Brain microvascular endothelial cell (primary cell): Measurements from ENCODE around the gene PSMG4.

Experiments used
- DNase-seq: peaks from one replicate; pipeline ENCODE4 v3.0.0-alpha.2; 2020
- H3K27ac ChIP-seq: fragments of 250-450 bp; sonication (Bioruptor Pico); 2 replicates; pipeline ENCODE4 v1.5.1; 2020; ENCODE audit warnings: mild to moderate bottlenecking, moderate library complexity
- H3K27me3 ChIP-seq: fragments of 250-450 bp; sonication (Bioruptor Pico); replicated peaks from 2 replicates; pipeline ENCODE4 v1.5.1; 2020; ENCODE audit warnings: mild to moderate bottlenecking
- H3K36me3 ChIP-seq: fragments of 250-450 bp; sonication (Bioruptor Pico); replicated peaks from 2 replicates; pipeline ENCODE4 v1.5.1; 2020; ENCODE audit warnings: mild to moderate bottlenecking
- H3K4me3 ChIP-seq: 2 replicates; pipeline ENCODE4 v1.5.1; 2011; ENCODE audit warnings: low read depth, mild to moderate bottlenecking, control low read depth, low read length, moderate library complexity
- CTCF ChIP-seq: IDR thresholded peaks from 2 replicates; pipeline ENCODE4 v1.5.1; 2011; ENCODE audit warnings: low read depth, mild to moderate bottlenecking, moderate library complexity, low read length, control low read depth, inconsistent platforms; ENCODE audit errors: missing control alignments
- in situ Hi-C: cut with HindIII; loops from 2 replicates; pipeline ENCODE4 v1.10.0; 2017; ENCODE audit warnings: low sequenced_read_pairs, low pct_ligation_motif_present

The PSMG4 gene

DNA sequence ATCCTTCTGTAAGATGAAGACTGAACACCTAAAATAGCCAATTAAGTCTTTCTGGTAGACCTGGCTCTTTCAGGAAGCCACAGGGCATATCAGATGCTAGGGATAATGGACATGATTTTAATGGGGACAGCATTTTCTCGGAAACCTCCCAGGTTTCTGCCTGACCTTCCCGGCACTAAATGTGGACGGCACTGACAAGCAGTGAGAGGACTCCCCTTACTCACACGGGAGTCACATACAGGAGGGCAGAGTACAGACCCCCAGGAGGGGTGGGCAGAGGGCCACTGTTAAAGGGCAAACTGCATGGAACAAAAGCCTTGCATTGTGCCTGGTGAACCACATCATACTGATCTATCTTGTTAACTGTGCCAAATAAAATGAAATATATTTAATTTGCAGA lies 19.9 kb downstream of the PSMG4 start:
- TF ChIP-seq CTCF, result no peak
- H3K27ac ChIP-seq, result no peak overlapping the region
- no peak for DNase-seq
- H3K27me3 ChIP-seq, result no peaks in the 10 kb centered on the region
- in situ Hi-C loops, result no loop called here
- H3K36me3 ChIP-seq, result no peaks in the 10 kb centered on the region
- no peak overlapping the region for H3K4me3 ChIP-seq

DNA sequence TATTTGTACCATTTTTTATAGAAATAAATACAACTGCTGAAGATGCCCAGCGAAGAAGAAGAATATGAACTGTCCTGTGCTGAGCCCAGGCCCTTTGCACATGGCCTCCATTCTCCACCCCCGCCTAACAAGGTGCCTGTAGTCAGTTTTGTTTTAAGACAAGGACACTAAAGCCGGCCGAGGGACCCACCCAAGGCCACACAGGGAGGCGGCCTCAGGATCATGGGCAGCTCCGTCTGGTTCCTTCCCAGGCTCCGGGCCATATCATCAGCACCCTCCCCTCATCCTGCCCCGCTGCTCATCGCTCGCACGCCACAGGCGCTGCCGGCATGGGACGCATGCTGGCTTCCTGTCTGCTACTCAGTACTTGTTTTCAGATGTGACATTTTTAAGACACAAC lies 21.3 kb downstream of the PSMG4 start:
- DNase-seq, result peak; percentile 22
- in situ Hi-C loops, result loop anchor here (10.0 kb wide), 1 partner anchor 445 kb away; no protein-coding TSS in a partner anchor
- H3K27ac ChIP-seq, result peak overlapping the region; percentile 47
- H3K27me3 ChIP-seq, result no peaks in the 10 kb centered on the region
- H3K4me3 ChIP-seq, result no peak overlapping the region
- no peak for TF ChIP-seq CTCF
- H3K36me3 ChIP-seq, result no peaks in the 10 kb centered on the region

DNA sequence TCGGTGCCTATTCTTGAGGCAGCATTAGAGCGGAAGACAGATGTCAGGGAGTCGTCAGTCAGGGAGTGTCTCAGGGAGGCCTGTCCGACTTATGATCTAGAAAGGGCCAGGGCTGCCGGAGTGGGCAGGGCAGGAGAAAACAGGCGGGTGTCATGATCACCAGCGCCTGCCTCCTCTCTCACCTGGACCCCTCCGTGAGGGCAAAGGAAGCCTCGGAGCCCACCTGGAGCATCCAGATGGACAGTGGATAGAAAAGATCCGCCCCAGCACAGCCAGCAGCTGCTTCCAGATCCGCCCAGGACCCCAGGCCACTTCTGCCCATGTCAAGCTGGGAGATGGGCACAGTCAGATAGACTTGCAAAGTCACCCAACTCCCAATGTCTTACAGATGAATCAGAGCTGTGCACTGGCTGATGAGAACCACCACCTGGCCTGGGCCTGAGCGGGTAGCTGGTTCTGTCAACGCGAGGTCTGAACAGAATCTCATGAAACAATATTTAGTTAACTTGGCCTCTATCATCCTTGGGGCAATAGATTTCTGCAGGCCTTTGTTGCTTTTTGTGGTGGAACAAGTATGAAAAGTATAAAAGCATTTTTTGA lies 22.2 kb downstream of the PSMG4 start:
- peak; percentile 41 for DNase-seq
- Histone ChIP-seq H3K4me3 (no peak overlapping the region), H3K36me3 (no peaks in the 10 kb centered on the region), H3K27me3 (no peaks in the 10 kb centered on the region), H3K27ac (peak overlapping the region; percentile 87)
- no peak for TF ChIP-seq CTCF
- in situ Hi-C loops, result loop anchor here (10.0 kb wide), 1 partner anchor 444 kb away; no protein-coding TSS in a partner anchor

DNA sequence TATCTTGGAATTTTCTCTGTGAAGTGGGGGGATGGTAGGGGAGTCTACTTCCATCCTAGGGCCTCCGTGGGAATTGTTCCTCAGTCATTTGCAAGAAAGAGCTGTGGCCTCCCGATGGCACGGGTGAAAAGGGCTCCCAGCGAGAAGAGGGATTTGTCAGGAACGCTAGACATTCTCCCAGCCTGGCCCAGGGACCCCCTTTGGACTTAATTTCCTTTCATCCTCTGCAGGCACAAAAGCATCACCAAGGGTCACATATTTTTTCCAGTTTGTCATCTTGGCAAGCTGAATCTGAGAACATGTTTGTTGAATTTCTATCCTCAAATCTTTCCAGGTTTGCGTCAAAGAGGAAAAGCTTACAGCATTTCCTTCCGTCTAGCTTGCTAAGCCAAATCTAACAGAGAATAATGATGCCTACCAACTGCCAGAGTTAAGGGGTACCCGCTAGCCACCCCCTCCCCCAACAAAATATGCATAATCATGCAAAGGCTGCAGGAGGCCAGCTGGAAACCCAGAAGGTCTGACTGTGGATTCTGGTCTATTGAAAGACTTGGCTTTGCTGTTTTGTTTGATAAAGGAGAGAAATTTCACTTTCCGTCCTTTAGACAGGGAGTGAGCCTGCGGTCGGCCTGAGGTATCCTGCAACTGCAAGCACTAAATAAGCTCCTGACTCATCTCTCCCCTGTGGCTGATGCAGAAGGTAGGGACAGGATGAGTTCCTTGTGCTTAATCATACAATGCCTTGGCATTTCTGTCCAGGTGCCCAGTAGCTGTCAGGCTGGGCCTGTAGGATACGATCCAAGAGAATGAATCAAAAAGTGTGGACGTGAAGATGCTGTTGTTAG lies 23.1 kb downstream of the PSMG4 start:
- in situ Hi-C loops, result loop anchor here (10.0 kb wide), 1 partner anchor 443 kb away; no protein-coding TSS in a partner anchor
- no peak for TF ChIP-seq CTCF
- H3K27ac ChIP-seq, result peak overlapping the region; percentile 87
- H3K36me3 ChIP-seq, result no peaks in the 10 kb centered on the region
- H3K27me3 ChIP-seq, result no peaks in the 10 kb centered on the region
- H3K4me3 ChIP-seq, result no peak overlapping the region
- peak; percentile 91 for DNase-seq

GRCh38 chr6:3282476-3283236 lies 23.9 kb downstream of the PSMG4 start:
- no peaks in the 10 kb centered on the region for H3K36me3 ChIP-seq
- no peak for DNase-seq
- no peak for TF ChIP-seq CTCF
- H3K27me3 ChIP-seq, result no peaks in the 10 kb centered on the region
- no peak overlapping the region for H3K4me3 ChIP-seq
- peak overlapping the region; percentile 87 for H3K27ac ChIP-seq
- in situ Hi-C loops, result loop anchor here (10.0 kb wide), 1 partner anchor 442 kb away; no protein-coding TSS in a partner anchor
